SK-N-SH treated with all-trans-retinoic acid at 6 μM for 48 hours (cell line): ENCODE data around the gene SLC22A16.

Source experiments
- ATAC-seq: fragments of 200-7000 bp; cut with Tn5 transposase; 3 replicates; pipeline ENCODE4 v1.9.1; 2020; ENCODE audit warnings: mild to moderate bottlenecking, moderate library complexity
- ARNTL ChIP-seq: fragments of 450-650 bp; formaldehyde crosslinking; IDR thresholded peaks from 2 replicates; pipeline ENCODE4 v1.5.0; 2020; ENCODE audit warnings: low read depth, mild to moderate bottlenecking, moderate library complexity, borderline replicate concordance
- BACH2 ChIP-seq: fragments of 250-450 bp; sonication (Bioruptor Pico); IDR thresholded peaks from 2 replicates; pipeline ENCODE4 v1.9.0; 2021; ENCODE audit warnings: mild to moderate bottlenecking, borderline replicate concordance
- CSDC2 ChIP-seq: fragments of 250-450 bp; sonication (Bioruptor Pico); IDR thresholded peaks from 2 replicates; pipeline ENCODE4 v1.5.0; 2020; ENCODE audit warnings: mild to moderate bottlenecking, moderate library complexity
- ESRRG ChIP-seq: fragments of 250-450 bp; sonication (Bioruptor Pico); IDR thresholded peaks from 2 replicates; pipeline ENCODE4 v1.6.1; 2021; ENCODE audit warnings: mild to moderate bottlenecking
- GLIS3 ChIP-seq: fragments of 250-450 bp; sonication (Bioruptor Pico); IDR thresholded peaks from 2 replicates; pipeline ENCODE4 v1.5.0; 2020; ENCODE audit warnings: mild to moderate bottlenecking, moderate library complexity
- ISL1 ChIP-seq: fragments of 250-450 bp; sonication (Bioruptor Pico); IDR thresholded peaks from 2 replicates; pipeline ENCODE4 v2.1.2; 2022; ENCODE audit warnings: mild to moderate bottlenecking, moderate library complexity
- PPARA ChIP-seq: fragments of 250-450 bp; sonication (Bioruptor Pico); IDR thresholded peaks from 2 replicates; pipeline ENCODE4 v1.5.0; 2020; ENCODE audit warnings: mild to moderate bottlenecking, borderline replicate concordance
- RARB ChIP-seq: fragments of 250-450 bp; sonication (Bioruptor Pico); IDR thresholded peaks from 2 replicates; pipeline ENCODE4 v1.8.0; 2021; ENCODE audit warnings: mild to moderate bottlenecking, moderate library complexity
- SNAI2 ChIP-seq: fragments of 250-450 bp; sonication (Bioruptor Pico); IDR thresholded peaks from 2 replicates; pipeline ENCODE4 v1.5.0; 2020; ENCODE audit warnings: mild to moderate bottlenecking, moderate library complexity
- TCF4 ChIP-seq: fragments of 250-450 bp; sonication (Bioruptor Pico); IDR thresholded peaks from 2 replicates; pipeline ENCODE4 v1.8.0; 2021; ENCODE audit warnings: mild to moderate bottlenecking, moderate library complexity, borderline replicate concordance
- TOX ChIP-seq: fragments of 250-450 bp; sonication (Bioruptor Pico); IDR thresholded peaks from 2 replicates; pipeline ENCODE4 v1.8.0; 2021; ENCODE audit warnings: mild to moderate bottlenecking, moderate library complexity, borderline replicate concordance
- ZC3H10 ChIP-seq: fragments of 250-450 bp; sonication (Bioruptor Pico); IDR thresholded peaks from 2 replicates; pipeline ENCODE4 v1.5.1; 2021; ENCODE audit warnings: mild to moderate bottlenecking, moderate library complexity
- ZFP30 ChIP-seq: fragments of 450-650 bp; formaldehyde crosslinking; IDR thresholded peaks from 2 replicates; pipeline ENCODE4 v1.5.0; 2022; ENCODE audit warnings: mild to moderate bottlenecking, moderate library complexity
- ZNF565 ChIP-seq: fragments of 450-650 bp; formaldehyde crosslinking; conservative IDR thresholded peaks from 2 replicates; pipeline ENCODE4 v1.5.0; 2020; ENCODE audit warnings: low read depth, mild to moderate bottlenecking, moderate library complexity
- ZNF70 ChIP-seq: fragments of 450-650 bp; formaldehyde crosslinking; IDR thresholded peaks from 2 replicates; pipeline ENCODE4 v1.5.0; 2020; ENCODE audit warnings: mild to moderate bottlenecking, moderate library complexity
- ZNF8 ChIP-seq: fragments of 450-650 bp; formaldehyde crosslinking; IDR thresholded peaks from 2 replicates; pipeline ENCODE4 v1.5.0; 2020; ENCODE audit warnings: mild to moderate bottlenecking, moderate library complexity
- TF ChIP-seq, protein P1 (sequence below): fragments of 250-450 bp; sonication (Bioruptor Pico); IDR thresholded peaks from 2 replicates; pipeline ENCODE4 v1.5.0; 2020; ENCODE audit warnings: mild to moderate bottlenecking, moderate library complexity
- TF ChIP-seq, protein P2 (sequence below): fragments of 250-450 bp; sonication (Bioruptor Pico); IDR thresholded peaks from 2 replicates; pipeline ENCODE4 v1.8.0; 2020; ENCODE audit warnings: mild to moderate bottlenecking, moderate library complexity, borderline replicate concordance
- TF ChIP-seq, protein P3 (sequence below): fragments of 250-450 bp; sonication (Bioruptor Pico); IDR thresholded peaks from 2 replicates; pipeline ENCODE4 v1.5.1; 2020; ENCODE audit warnings: low read depth, mild to moderate bottlenecking, moderate library complexity
- TF ChIP-seq, protein P4 (sequence below): fragments of 250-450 bp; sonication (Bioruptor Pico); IDR thresholded peaks from 2 replicates; pipeline ENCODE4 v1.8.0; 2021; ENCODE audit warnings: low read depth, mild to moderate bottlenecking, moderate library complexity, borderline replicate concordance
- TF ChIP-seq, protein P5 (sequence below): fragments of 250-450 bp; sonication (Bioruptor Pico); IDR thresholded peaks from 2 replicates; pipeline ENCODE4 v1.5.1; 2021; ENCODE audit warnings: mild to moderate bottlenecking, moderate library complexity

The SLC22A16 gene

DNA sequence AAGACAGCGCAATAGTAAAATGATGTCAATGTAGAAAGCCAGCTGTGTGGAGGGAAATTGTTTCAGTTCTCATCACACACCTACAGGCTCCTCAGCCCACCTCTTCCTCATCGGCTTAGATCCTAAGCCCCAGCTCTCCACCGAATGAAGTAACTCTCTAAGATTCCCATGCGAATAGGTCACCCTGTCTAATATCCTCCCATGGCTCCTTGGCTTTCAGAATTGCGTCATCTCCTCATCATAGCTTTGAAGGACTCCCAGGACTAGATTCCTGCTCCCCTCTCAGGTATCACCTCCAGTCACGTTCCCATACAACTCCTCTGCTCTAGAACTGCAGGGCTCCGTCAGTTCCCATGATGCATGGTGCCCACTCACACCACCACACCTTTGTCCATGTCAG lies 16.2 kb upstream of the SLC22A16 start:
- TF ChIP-seq, protein P1, sequence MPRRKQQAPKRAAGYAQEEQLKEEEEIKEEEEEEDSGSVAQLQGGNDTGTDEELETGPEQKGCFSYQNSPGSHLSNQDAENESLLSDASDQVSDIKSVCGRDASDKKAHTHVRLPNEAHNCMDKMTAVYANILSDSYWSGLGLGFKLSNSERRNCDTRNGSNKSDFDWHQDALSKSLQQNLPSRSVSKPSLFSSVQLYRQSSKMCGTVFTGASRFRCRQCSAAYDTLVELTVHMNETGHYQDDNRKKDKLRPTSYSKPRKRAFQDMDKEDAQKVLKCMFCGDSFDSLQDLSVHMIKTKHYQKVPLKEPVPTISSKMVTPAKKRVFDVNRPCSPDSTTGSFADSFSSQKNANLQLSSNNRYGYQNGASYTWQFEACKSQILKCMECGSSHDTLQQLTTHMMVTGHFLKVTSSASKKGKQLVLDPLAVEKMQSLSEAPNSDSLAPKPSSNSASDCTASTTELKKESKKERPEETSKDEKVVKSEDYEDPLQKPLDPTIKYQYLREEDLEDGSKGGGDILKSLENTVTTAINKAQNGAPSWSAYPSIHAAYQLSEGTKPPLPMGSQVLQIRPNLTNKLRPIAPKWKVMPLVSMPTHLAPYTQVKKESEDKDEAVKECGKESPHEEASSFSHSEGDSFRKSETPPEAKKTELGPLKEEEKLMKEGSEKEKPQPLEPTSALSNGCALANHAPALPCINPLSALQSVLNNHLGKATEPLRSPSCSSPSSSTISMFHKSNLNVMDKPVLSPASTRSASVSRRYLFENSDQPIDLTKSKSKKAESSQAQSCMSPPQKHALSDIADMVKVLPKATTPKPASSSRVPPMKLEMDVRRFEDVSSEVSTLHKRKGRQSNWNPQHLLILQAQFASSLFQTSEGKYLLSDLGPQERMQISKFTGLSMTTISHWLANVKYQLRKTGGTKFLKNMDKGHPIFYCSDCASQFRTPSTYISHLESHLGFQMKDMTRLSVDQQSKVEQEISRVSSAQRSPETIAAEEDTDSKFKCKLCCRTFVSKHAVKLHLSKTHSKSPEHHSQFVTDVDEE (CRISPR knock-in tag) = no peak
- TF ChIP-seq BACH2 (no peak), ISL1 (CRISPR knock-in tag) (no peak), GLIS3 (CRISPR knock-in tag) (no peak), ESRRG (no peak), ARNTL (CRISPR knock-in tag) (no peak), ZNF8 (CRISPR knock-in tag) (no peak), ZC3H10 (no peak), ZNF70 (CRISPR knock-in tag) (no peak), TOX (CRISPR knock-in tag) (no peak), SNAI2 (CRISPR knock-in tag) (no peak), CSDC2 (CRISPR knock-in tag) (no peak), ZFP30 (CRISPR knock-in tag) (no peak), ZNF565 (CRISPR knock-in tag) (no peak), PPARA (CRISPR knock-in tag) (no peak)
- TF ChIP-seq, protein P2, sequence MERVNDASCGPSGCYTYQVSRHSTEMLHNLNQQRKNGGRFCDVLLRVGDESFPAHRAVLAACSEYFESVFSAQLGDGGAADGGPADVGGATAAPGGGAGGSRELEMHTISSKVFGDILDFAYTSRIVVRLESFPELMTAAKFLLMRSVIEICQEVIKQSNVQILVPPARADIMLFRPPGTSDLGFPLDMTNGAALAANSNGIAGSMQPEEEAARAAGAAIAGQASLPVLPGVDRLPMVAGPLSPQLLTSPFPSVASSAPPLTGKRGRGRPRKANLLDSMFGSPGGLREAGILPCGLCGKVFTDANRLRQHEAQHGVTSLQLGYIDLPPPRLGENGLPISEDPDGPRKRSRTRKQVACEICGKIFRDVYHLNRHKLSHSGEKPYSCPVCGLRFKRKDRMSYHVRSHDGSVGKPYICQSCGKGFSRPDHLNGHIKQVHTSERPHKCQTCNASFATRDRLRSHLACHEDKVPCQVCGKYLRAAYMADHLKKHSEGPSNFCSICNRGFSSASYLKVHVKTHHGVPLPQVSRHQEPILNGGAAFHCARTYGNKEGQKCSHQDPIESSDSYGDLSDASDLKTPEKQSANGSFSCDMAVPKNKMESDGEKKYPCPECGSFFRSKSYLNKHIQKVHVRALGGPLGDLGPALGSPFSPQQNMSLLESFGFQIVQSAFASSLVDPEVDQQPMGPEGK (CRISPR knock-in tag) = no peak
- TF ChIP-seq, protein P3, sequence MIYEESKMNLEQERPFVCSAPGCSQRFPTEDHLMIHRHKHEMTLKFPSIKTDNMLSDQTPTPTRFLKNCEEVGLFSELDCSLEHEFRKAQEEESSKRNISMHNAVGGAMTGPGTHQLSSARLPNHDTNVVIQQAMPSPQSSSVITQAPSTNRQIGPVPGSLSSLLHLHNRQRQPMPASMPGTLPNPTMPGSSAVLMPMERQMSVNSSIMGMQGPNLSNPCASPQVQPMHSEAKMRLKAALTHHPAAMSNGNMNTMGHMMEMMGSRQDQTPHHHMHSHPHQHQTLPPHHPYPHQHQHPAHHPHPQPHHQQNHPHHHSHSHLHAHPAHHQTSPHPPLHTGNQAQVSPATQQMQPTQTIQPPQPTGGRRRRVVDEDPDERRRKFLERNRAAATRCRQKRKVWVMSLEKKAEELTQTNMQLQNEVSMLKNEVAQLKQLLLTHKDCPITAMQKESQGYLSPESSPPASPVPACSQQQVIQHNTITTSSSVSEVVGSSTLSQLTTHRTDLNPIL (CRISPR knock-in tag) = no peak
- TF ChIP-seq, protein P4, sequence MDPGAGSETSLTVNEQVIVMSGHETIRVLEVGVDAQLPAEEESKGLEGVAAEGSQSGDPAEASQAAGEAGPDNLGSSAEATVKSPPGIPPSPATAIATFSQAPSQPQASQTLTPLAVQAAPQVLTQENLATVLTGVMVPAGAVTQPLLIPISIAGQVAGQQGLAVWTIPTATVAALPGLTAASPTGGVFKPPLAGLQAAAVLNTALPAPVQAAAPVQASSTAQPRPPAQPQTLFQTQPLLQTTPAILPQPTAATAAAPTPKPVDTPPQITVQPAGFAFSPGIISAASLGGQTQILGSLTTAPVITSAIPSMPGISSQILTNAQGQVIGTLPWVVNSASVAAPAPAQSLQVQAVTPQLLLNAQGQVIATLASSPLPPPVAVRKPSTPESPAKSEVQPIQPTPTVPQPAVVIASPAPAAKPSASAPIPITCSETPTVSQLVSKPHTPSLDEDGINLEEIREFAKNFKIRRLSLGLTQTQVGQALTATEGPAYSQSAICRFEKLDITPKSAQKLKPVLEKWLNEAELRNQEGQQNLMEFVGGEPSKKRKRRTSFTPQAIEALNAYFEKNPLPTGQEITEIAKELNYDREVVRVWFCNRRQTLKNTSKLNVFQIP = no peak
- ATAC-seq = no peak

DNA sequence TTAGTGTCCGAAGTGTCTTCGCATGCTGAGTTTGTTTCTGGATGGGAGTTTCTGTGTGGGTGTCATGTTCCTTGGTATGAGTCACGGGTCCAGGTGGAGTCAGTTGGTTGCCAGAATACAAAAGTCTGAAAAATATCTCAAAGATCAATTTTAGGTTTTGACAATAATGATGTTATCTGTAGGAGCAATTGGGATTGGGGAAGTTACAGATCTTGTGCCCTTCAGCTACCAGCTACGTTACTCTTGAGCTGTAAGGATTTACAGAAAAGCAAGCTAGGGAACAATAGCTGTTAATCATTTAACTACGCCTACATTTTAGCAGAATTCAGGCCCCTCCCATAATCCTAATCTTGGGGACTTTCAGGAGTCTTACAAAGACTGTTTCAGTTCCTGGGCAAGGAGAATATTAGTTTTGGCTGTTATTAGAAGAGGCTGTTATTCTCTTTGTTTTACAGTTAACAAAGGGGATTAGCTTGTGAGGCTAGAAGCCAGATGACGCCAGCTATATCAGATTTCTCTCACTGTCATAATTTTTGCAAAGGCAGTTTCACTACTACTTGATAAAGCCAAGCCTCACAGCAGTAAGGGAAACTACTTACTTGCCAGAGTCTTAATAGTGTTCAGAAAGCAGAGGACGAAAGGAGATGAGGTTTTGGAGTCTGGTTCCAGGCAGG lies 15.4 kb upstream of the SLC22A16 start:
- ATAC-seq = peak; percentile 70
- no peak for TF ChIP-seq BACH2
- TF ChIP-seq ZC3H10 = no peak
- no peak for TF ChIP-seq ZNF565 (CRISPR knock-in tag)
- TF ChIP-seq, protein P5, sequence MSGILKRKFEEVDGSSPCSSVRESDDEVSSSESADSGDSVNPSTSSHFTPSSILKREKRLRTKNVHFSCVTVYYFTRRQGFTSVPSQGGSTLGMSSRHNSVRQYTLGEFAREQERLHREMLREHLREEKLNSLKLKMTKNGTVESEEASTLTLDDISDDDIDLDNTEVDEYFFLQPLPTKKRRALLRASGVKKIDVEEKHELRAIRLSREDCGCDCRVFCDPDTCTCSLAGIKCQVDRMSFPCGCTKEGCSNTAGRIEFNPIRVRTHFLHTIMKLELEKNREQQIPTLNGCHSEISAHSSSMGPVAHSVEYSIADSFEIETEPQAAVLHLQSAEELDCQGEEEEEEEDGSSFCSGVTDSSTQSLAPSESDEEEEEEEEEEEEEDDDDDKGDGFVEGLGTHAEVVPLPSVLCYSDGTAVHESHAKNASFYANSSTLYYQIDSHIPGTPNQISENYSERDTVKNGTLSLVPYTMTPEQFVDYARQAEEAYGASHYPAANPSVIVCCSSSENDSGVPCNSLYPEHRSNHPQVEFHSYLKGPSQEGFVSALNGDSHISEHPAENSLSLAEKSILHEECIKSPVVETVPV (CRISPR knock-in tag) = no peak
- TF ChIP-seq PPARA (CRISPR knock-in tag) = no peak
- no peak for TF ChIP-seq RARB (CRISPR knock-in tag)
- no peak for TF ChIP-seq ISL1 (CRISPR knock-in tag)
- TF ChIP-seq ESRRG = no peak
- no peak for TF ChIP-seq TCF4 (CRISPR knock-in tag)
- no peak for TF ChIP-seq ARNTL (CRISPR knock-in tag)
- TF ChIP-seq, protein P2 (CRISPR knock-in tag) = no peak
- TF ChIP-seq GLIS3 (CRISPR knock-in tag) = no peak
- TF ChIP-seq, protein P1 (CRISPR knock-in tag) = no peak
- no peak for TF ChIP-seq CSDC2 (CRISPR knock-in tag)
- TF ChIP-seq, protein P3 (CRISPR knock-in tag) = no peak
